Mesendoderm (in vitro differentiated cells): ENCODE measurements around the gene BAHCC1.
A peak's percentile ranks its signal among the peaks of the same experiment; 100 is the strongest.

ENCODE experiments used
- DNase-seq: peaks from one replicate; pipeline ENCODE4 v3.0.0; 2013
- H2AK5ac ChIP-seq: 2 replicates; pipeline ENCODE4 v1.6.1; 2013; ENCODE audit warnings: low read length, inconsistent platforms
- H2BK120ac ChIP-seq: 2 replicates; pipeline ENCODE4 v1.6.1; 2013; ENCODE audit warnings: low read depth, mild to moderate bottlenecking, low read length, moderate library complexity, mixed read lengths
- H2BK15ac ChIP-seq: replicated peaks from 2 replicates; pipeline ENCODE4 v1.6.1; 2013; ENCODE audit warnings: low read depth, mild to moderate bottlenecking, moderate library complexity
- H2BK5ac ChIP-seq: 2 replicates; pipeline ENCODE4 v1.6.1; 2013; ENCODE audit warnings: low read length, inconsistent platforms
- H3K18ac ChIP-seq: 2 replicates; pipeline ENCODE4 v1.6.1; 2013; ENCODE audit warnings: mild to moderate bottlenecking, low read length, mixed read lengths
- H3K23ac ChIP-seq: one replicate; pipeline ENCODE4 v1.6.1; 2013; ENCODE audit warnings: low read length
- H3K27ac ChIP-seq: 2 replicates; pipeline ENCODE4 v1.5.1; 2013; ENCODE audit warnings: low read depth, mild to moderate bottlenecking, inconsistent platforms, low read length, moderate library complexity
- H3K27me3 ChIP-seq: 2 replicates; pipeline ENCODE4 v1.6.1; 2013; ENCODE audit warnings: low read length, control low read depth, mild to moderate bottlenecking, inconsistent platforms; ENCODE audit not compliant: insufficient read depth, poor library complexity
- H3K36me3 ChIP-seq: 2 replicates; pipeline ENCODE4 v1.6.1; 2013; ENCODE audit warnings: low read length, inconsistent platforms; ENCODE audit not compliant: control insufficient read depth, insufficient read depth
- H3K4ac ChIP-seq: one replicate; pipeline ENCODE4 v1.6.1; 2013; ENCODE audit warnings: low read depth, mild to moderate bottlenecking, low read length, moderate library complexity
- H3K4me1 ChIP-seq: 2 replicates; pipeline ENCODE4 v1.6.1; 2013; ENCODE audit warnings: low read depth, low read length, inconsistent platforms; ENCODE audit not compliant: control insufficient read depth
- H3K4me2 ChIP-seq: 2 replicates; pipeline ENCODE4 v1.6.1; 2013; ENCODE audit warnings: low read length
- H3K4me3 ChIP-seq: 2 replicates; pipeline ENCODE4 v1.5.1; 2013; ENCODE audit warnings: mild to moderate bottlenecking, low read length
- H3K56ac ChIP-seq: one replicate; pipeline ENCODE4 v1.6.1; 2013; ENCODE audit warnings: low read length
- H3K79me1 ChIP-seq: 2 replicates; pipeline ENCODE4 v1.6.1; 2013; ENCODE audit warnings: low read length, inconsistent platforms
- H3K79me2 ChIP-seq: 2 replicates; pipeline ENCODE4 v1.6.1; 2013; ENCODE audit warnings: mild to moderate bottlenecking, low read length; ENCODE audit not compliant: control insufficient read depth, insufficient read depth
- H3K9ac ChIP-seq: 2 replicates; pipeline ENCODE4 v1.6.1; 2013; ENCODE audit warnings: low read length, inconsistent platforms
- H4K5ac ChIP-seq: one replicate; pipeline ENCODE4 v1.6.1; 2013; ENCODE audit warnings: low read length
- H4K8ac ChIP-seq: one replicate; pipeline ENCODE4 v1.6.1; 2013; ENCODE audit warnings: low read depth, mild to moderate bottlenecking, control low read depth, low read length, moderate library complexity
- WGBS: extraction: QIAGEN DNeasy Blood & Tissue Kit; methylation state at CpG from one replicate; pipeline ENCODE4 v1.1.7; 2013; ENCODE audit warnings: low lambda C conversion rate, missing lambda C conversion rate; ENCODE audit not compliant: insufficient coverage; ENCODE audit errors: extremely low coverage; 5-methylcytosine and 5-hydroxymethylcytosine counted together

Gene BAHCC1

DNA sequence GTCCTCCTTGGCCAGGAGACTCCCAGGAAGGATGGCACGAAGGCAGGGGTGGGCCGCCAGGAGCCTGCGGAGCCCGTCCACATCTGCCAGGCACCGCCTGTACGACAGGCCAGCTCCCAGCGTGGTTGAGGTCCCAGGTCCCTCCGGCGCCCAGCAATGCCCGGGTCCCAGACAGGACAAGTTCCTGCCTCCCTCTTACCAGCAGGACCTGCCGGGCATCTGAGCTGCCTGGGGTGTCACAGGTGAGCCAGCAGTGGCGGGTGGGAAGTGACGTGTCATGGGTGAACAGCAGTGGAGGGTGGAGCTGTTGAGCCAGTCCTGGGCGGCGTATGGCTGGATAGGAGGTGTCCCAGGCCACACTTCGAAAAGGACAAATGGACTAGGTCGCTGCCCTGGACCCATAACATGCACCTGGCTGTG is 15.7 kb upstream of the BAHCC1 start:
- no peak overlapping the region for H3K9ac ChIP-seq
- H3K79me2 ChIP-seq, result no peaks in the 10 kb centered on the region
- H3K4ac ChIP-seq, result no peak overlapping the region
- no peak overlapping the region for H3K27ac ChIP-seq
- WGBS, result no CpG with 5 or more reads among the region's 17 CpGs
- no peaks in the 10 kb centered on the region for H3K36me3 ChIP-seq
- no peak overlapping the region for H2BK120ac ChIP-seq
- H4K8ac ChIP-seq, result no peak overlapping the region
- H4K5ac ChIP-seq, result no peak overlapping the region
- no peak overlapping the region for H3K56ac ChIP-seq
- H3K18ac ChIP-seq, result no peak overlapping the region
- no peak overlapping the region for H3K4me3 ChIP-seq
- no peak overlapping the region for H3K23ac ChIP-seq
- no peak overlapping the region for H2BK5ac ChIP-seq
- H3K4me2 ChIP-seq, result no peak overlapping the region
- H3K27me3 ChIP-seq, result no peaks in the 10 kb centered on the region
- no peak overlapping the region for H2AK5ac ChIP-seq
- no peak for DNase-seq
- no peaks in the 10 kb centered on the region for H3K79me1 ChIP-seq
- no peaks in the 10 kb centered on the region for H3K4me1 ChIP-seq
- H2BK15ac ChIP-seq, result no peak overlapping the region

DNA sequence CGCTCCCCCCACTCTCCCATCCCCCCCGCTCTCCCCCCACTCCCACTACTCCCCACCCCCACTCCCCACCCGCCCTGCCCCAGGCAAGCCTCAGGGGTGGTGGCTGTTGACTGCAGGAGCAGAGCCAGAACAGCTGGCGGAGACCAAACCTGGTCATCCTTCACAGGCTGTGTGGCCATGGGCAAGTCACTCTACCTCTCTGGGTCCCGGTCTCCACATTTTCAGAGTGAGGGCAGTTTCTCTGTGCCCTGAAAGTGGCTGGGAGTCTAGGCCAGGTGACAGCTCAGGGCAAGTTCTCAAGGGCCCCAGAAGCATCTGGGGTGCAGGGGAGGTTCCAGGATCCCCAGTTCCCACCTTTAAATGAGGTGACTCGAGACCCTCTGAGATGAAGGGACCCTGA is 15.1 kb upstream of the BAHCC1 start:
- Histone ChIP-seq H3K18ac (no peak overlapping the region), H4K8ac (no peak overlapping the region), H3K36me3 (no peaks in the 10 kb centered on the region), H3K79me1 (no peaks in the 10 kb centered on the region), H3K4me2 (no peak overlapping the region), H3K79me2 (no peaks in the 10 kb centered on the region), H3K4ac (no peak overlapping the region), H3K9ac (no peak overlapping the region), H4K5ac (no peak overlapping the region), H2BK120ac (no peak overlapping the region), H3K4me1 (no peaks in the 10 kb centered on the region), H2BK5ac (no peak overlapping the region), H2BK15ac (no peak overlapping the region), H3K56ac (no peak overlapping the region), H3K23ac (no peak overlapping the region), H3K27ac (no peak overlapping the region), H2AK5ac (no peak overlapping the region), H3K4me3 (no peak overlapping the region), H3K27me3 (no peaks in the 10 kb centered on the region)
- no CpG with 5 or more reads among the region's 6 CpGs for WGBS
- no peak for DNase-seq

DNA sequence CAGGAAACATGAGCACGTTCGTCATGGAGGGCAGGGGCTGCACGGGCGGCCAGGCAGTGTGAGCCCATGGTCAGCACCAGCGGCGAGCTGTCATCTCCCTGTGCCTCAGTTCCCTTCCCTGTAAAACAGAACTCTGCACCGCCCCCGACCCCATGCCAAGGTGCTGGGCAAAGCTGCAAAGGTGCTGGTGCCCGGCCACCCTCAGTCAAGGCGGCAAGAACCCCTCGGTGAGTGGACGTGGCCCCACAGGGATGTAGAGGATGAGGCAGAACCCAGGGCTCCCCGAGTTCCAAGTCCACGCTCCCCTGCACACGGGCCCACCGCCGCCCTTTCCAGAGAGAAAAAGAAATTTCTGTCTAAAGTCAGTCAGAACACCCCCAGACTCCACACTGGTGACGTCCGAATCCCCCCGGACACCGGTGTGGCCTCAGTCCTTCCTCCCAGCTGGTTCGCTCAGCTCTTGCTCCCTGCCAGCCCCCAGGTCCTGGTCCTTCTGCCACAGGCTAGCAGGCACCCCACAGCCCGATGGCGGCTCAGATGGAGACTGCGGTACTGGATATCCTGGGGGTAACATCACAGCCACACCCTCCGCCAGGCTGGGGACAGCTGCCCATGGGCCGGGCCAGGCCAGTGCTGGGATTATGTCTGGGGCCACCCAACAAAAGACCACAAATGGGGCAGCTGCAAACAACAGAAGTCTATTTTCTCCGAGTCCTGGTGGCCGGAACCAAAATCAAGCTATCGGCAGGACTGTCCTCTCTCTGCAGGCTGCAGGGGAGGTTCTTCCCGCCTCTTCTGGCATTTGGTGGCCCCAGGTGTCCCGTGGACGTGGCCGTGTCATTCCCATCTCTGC is 14.4 kb upstream of the BAHCC1 start:
- Histone ChIP-seq H3K9ac (no peak overlapping the region), H2BK15ac (no peak overlapping the region), H3K18ac (no peak overlapping the region), H3K27me3 (no peaks in the 10 kb centered on the region), H3K4me1 (no peaks in the 10 kb centered on the region), H2AK5ac (no peak overlapping the region), H3K4me3 (no peak overlapping the region), H3K23ac (peak overlapping the region; percentile 24), H3K27ac (no peak overlapping the region), H3K36me3 (no peaks in the 10 kb centered on the region), H3K4me2 (no peak overlapping the region), H3K79me2 (no peaks in the 10 kb centered on the region), H2BK120ac (no peak overlapping the region), H4K5ac (no peak overlapping the region), H2BK5ac (no peak overlapping the region), H3K4ac (no peak overlapping the region), H3K56ac (no peak overlapping the region), H3K79me1 (no peaks in the 10 kb centered on the region), H4K8ac (no peak overlapping the region)
- no peak for DNase-seq
- no CpG with 5 or more reads among the region's 34 CpGs for WGBS

DNA sequence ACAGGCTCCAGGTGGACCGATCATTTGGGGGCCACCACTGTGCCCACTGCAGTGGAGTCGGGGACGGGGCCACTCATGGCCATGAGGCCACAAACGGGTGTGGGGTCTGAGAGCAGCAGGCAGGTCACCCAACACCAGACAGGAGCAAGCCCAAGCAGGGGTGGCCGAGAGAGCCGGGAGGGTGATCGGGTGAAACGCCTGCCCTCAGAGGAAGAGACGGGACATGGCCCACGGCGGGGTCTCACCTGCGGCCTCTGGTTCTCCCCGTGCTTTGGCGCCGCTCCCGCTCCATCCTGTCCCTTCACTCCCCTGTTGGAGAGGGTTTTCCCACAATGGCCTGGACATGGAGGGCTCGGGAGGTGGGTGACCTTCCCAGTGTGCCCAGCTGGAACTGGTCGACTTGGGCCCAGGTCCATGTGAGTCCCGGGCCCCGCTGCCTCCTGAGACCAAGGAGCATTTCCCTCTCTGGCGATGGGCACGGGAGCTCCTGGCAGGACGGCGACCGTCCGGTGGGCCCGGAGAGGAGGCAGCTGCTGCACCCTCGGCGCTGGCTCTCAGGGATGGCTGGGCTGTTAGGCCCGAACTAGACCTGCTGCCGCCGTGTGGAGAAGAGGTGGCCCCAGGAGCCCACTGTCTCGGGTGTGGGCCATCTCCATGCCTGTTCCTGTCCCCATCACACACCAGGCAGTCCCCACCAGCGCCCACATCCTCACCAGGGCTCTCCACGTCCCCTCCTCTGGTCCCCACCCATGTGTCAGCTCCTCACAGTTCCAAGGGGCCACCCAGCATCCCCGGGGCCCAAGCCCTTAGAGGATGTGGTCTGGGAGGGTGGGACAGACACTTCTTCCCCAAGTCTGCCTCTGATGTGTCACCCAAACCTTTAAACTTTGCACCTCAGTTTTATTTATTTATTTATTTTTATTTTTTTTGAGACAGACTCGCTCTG is 13.4 kb upstream of the BAHCC1 start:
- H2AK5ac ChIP-seq, result no peak overlapping the region
- no peak overlapping the region for H2BK5ac ChIP-seq
- H3K9ac ChIP-seq, result no peak overlapping the region
- no peak overlapping the region for H3K23ac ChIP-seq
- no peak overlapping the region for H3K27ac ChIP-seq
- H2BK15ac ChIP-seq, result no peak overlapping the region
- DNase-seq, result no peak
- no CpG with 5 or more reads among the region's 37 CpGs for WGBS
- H3K4me1 ChIP-seq, result no peaks in the 10 kb centered on the region
- peaks cover 3% of the 10 kb centered on the region for H3K27me3 ChIP-seq
- H4K5ac ChIP-seq, result no peak overlapping the region
- no peaks in the 10 kb centered on the region for H3K79me2 ChIP-seq
- H3K18ac ChIP-seq, result no peak overlapping the region
- H2BK120ac ChIP-seq, result no peak overlapping the region
- no peaks in the 10 kb centered on the region for H3K36me3 ChIP-seq
- H4K8ac ChIP-seq, result no peak overlapping the region
- H3K4me3 ChIP-seq, result no peak overlapping the region
- H3K4me2 ChIP-seq, result no peak overlapping the region
- no peak overlapping the region for H3K4ac ChIP-seq
- no peaks in the 10 kb centered on the region for H3K79me1 ChIP-seq
- no peak overlapping the region for H3K56ac ChIP-seq

DNA sequence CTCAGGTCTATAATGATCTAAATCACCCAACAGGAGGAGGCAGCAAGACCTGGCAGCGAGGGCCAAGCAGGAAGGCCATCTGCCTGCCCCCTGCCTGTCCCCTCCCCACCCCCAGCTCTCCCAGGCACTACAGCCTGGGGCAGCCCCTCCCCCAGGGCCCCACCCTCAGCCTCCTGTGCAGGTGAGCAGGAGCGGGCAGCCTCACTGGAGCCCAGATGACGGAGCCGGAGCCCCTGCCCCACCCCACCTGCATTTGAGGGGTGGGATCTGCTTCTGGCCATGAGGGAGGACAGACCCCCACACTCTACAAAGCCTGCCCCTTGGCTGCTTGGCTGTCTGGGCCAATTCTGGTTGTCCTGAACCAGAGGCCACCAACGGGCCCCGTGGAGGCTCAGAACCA is 12.4 kb upstream of the BAHCC1 start:
- WGBS, result no CpG with 5 or more reads among the region's 6 CpGs
- Histone ChIP-seq H2BK15ac (no peak overlapping the region), H3K4me3 (no peak overlapping the region), H3K27ac (no peak overlapping the region), H4K8ac (no peak overlapping the region), H2AK5ac (no peak overlapping the region), H3K18ac (no peak overlapping the region), H3K79me1 (no peaks in the 10 kb centered on the region), H3K4ac (no peak overlapping the region), H3K79me2 (no peaks in the 10 kb centered on the region), H3K56ac (no peak overlapping the region), H2BK120ac (no peak overlapping the region), H3K4me2 (no peak overlapping the region), H3K27me3 (peaks cover 3% of the 10 kb centered on the region), H2BK5ac (no peak overlapping the region), H3K4me1 (no peaks in the 10 kb centered on the region), H3K23ac (no peak overlapping the region), H3K36me3 (no peaks in the 10 kb centered on the region), H3K9ac (no peak overlapping the region), H4K5ac (no peak overlapping the region)
- DNase-seq, result no peak
